Progenitor cell of endocrine pancreas (in vitro differentiated cells): ENCODE measurements around the gene COL1A2. TPM values are rescaled to one million over a fixed set of nuclear protein-coding genes. Genes with fewer than 3 reads are reported as not detected.

ENCODE experiments used
- DNase-seq: peaks from one replicate; pipeline ENCODE4 v3.0.0; 2021; ENCODE audit warnings: low spot score; ENCODE audit not compliant: unreplicated experiment
- H3K27ac Mint-ChIP-seq: 2 replicates; pipeline ENCODE4 v1.8.0; 2021; ENCODE audit warnings: mild to moderate bottlenecking, moderate library complexity, mixed read lengths
- H3K27me3 Mint-ChIP-seq: 2 replicates; pipeline ENCODE4 v1.8.0; 2021; ENCODE audit warnings: mixed read lengths
- H3K36me3 Mint-ChIP-seq: 2 replicates; pipeline ENCODE4 v1.8.0; 2022; ENCODE audit warnings: mixed read lengths; ENCODE audit not compliant: insufficient read depth
- H3K4me1 Mint-ChIP-seq: 2 replicates; pipeline ENCODE4 v1.8.0; 2021; ENCODE audit warnings: low read depth, mixed read lengths
- H3K4me3 Mint-ChIP-seq: 2 replicates; pipeline ENCODE4 v1.8.0; 2021; ENCODE audit warnings: low read depth, mild to moderate bottlenecking, moderate library complexity, mixed read lengths
- H3K9me3 Mint-ChIP-seq: 2 replicates; pipeline ENCODE4 v1.8.0; 2021; ENCODE audit warnings: low read depth, mixed read lengths
- total RNA-seq: library from RNA; stranded (reverse); gene quantifications from 2 replicates; pipeline ENCODE4 v1.2.1, GENCODE V29; 2021
- TF ChIP-seq, protein P1 (sequence below): fragments of 200-600 bp; sonication (generic); IDR thresholded peaks from one replicate; pipeline ENCODE4 v1.5.0; 2021; ENCODE audit warnings: antibody characterized with exemption, mild to moderate bottlenecking; ENCODE audit not compliant: unreplicated experiment

Gene COL1A2
- total RNA-seq, 1 donor from 2014 or later = 14.8 TPM

DNA sequence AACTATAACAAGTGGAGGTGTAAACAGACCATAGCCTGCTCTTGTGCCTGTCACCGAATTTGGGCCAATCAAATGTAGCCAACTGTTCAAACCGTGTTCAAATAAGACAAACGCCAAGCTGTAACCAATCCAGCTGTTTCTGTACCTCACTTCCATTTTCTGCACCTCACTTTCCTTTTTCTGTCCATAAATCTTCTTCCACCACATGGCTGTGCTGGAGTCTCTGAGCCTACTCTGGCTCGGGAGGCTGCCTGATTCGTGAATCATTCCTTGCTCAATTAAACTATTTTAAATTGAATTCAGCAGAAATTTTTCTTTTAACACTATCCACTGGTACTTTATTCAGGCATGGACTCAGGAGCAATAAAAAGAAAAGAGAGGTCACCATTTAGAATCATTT, 29.9 kb upstream of the COL1A2 start:
- Mint-ChIP-seq H3K4me3 (no peak overlapping the region), H3K27me3 (no peaks in the 10 kb centered on the region), H3K4me1 (peaks cover 2% of the 10 kb centered on the region), H3K36me3 (no peaks in the 10 kb centered on the region), H3K27ac (no peak overlapping the region), H3K9me3 (peaks cover 5% of the 10 kb centered on the region)
- DNase-seq = no peak
- TF ChIP-seq, protein P1, sequence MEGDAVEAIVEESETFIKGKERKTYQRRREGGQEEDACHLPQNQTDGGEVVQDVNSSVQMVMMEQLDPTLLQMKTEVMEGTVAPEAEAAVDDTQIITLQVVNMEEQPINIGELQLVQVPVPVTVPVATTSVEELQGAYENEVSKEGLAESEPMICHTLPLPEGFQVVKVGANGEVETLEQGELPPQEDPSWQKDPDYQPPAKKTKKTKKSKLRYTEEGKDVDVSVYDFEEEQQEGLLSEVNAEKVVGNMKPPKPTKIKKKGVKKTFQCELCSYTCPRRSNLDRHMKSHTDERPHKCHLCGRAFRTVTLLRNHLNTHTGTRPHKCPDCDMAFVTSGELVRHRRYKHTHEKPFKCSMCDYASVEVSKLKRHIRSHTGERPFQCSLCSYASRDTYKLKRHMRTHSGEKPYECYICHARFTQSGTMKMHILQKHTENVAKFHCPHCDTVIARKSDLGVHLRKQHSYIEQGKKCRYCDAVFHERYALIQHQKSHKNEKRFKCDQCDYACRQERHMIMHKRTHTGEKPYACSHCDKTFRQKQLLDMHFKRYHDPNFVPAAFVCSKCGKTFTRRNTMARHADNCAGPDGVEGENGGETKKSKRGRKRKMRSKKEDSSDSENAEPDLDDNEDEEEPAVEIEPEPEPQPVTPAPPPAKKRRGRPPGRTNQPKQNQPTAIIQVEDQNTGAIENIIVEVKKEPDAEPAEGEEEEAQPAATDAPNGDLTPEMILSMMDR = no peak

DNA sequence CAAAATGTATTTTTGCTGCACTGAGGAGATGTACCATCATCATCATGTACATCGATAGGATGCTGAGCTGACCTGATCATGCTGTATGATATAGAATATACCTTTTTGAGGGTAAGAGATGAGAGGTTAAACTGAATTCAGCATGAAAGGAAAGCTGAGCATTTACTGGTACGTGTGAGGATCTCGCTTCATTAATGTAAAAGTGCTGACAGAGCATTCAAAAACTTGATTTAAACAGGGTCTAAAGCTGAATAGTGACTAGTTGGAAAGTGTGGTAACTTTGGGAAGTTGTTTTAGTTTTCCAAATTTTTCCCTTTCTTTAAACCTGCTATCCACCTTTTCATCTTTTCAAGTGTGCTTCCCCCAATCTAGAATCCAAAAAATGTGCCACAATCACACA, 28.5 kb upstream of the COL1A2 start:
- TF ChIP-seq, protein P1 = no peak
- Mint-ChIP-seq H3K9me3 (peaks cover 5% of the 10 kb centered on the region), H3K4me1 (peaks cover 2% of the 10 kb centered on the region), H3K36me3 (no peaks in the 10 kb centered on the region), H3K27ac (no peak overlapping the region), H3K27me3 (no peaks in the 10 kb centered on the region), H3K4me3 (no peak overlapping the region)
- DNase-seq = no peak

DNA sequence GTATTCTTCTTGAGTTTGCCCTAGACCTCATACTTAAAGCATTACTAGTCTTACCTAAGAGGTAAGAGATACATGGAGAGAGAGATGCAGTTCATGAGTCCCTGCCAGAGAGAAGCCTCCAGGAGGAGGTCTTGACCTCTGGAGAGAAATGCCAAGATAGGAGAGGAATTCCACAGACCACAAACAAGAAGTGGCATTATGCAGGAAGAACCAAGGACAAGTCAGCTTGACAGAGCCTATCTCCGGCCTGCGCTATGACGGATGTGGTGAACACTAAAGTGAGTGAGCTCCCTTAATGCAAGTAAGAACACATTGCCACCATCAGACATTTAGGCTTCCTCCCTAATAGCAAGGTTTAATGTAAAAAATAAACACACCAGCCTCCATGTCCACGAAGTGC, 27.9 kb upstream of the COL1A2 start:
- DNase-seq = no peak
- peaks cover 5% of the 10 kb centered on the region for H3K9me3 Mint-ChIP-seq
- no peak overlapping the region for H3K27ac Mint-ChIP-seq
- H3K4me3 Mint-ChIP-seq = no peak overlapping the region
- no peaks in the 10 kb centered on the region for H3K36me3 Mint-ChIP-seq
- H3K27me3 Mint-ChIP-seq = no peaks in the 10 kb centered on the region
- TF ChIP-seq, protein P1 = no peak
- H3K4me1 Mint-ChIP-seq = peaks cover 2% of the 10 kb centered on the region

DNA sequence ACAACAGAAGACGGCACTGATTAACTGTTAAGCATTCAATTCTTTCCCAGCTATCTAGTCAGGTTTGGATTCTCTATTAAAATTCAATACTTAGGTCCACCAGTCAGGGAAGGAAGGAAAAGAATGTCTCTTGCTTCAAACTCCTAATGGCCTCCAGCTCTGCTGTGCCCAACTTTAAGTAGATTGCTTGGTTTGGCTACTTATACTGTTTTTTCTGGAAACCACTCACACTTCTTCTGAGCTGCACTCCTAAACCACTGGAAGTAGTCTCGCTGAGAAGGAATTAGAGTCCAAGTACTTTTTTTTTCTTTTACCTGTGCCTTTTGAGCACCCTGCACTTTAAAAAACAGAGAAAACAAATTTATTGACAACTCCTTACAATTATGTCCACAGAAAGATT, 26.7 kb upstream of the COL1A2 start:
- DNase-seq = no peak
- no peaks in the 10 kb centered on the region for H3K27me3 Mint-ChIP-seq
- no peaks in the 10 kb centered on the region for H3K36me3 Mint-ChIP-seq
- peaks cover 4% of the 10 kb centered on the region for H3K9me3 Mint-ChIP-seq
- no peak overlapping the region for H3K4me3 Mint-ChIP-seq
- H3K4me1 Mint-ChIP-seq = peaks cover 2% of the 10 kb centered on the region
- TF ChIP-seq, protein P1 = no peak
- no peak overlapping the region for H3K27ac Mint-ChIP-seq

DNA sequence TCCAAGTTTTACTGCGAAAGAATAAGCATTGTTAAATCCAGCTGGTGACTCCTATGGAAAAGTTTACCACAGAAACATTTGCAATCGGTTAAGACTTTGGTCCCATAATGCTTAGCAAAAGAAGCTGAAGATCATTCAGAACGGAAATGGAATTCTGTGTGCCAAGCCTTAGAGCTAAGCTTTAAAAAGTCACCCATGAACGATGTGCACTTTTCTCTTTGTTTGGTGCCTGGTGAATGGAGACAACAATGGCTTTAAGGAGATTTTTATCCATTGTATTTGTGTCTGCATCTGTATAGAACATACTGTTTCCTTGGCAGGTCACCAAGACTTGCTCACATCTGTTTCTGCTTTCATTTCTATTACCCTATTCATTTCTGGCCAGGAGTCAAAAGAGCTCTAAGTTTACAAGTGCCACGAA, 26.3 kb upstream of the COL1A2 start:
- Mint-ChIP-seq H3K27ac (no peak overlapping the region), H3K36me3 (no peaks in the 10 kb centered on the region), H3K4me1 (peaks cover 2% of the 10 kb centered on the region), H3K4me3 (no peak overlapping the region), H3K27me3 (no peaks in the 10 kb centered on the region), H3K9me3 (no peaks in the 10 kb centered on the region)
- no peak for DNase-seq
- TF ChIP-seq, protein P1 = no peak
